Measurements from ENCODE around the gene ASB13.

The ASB13 gene

DNA sequence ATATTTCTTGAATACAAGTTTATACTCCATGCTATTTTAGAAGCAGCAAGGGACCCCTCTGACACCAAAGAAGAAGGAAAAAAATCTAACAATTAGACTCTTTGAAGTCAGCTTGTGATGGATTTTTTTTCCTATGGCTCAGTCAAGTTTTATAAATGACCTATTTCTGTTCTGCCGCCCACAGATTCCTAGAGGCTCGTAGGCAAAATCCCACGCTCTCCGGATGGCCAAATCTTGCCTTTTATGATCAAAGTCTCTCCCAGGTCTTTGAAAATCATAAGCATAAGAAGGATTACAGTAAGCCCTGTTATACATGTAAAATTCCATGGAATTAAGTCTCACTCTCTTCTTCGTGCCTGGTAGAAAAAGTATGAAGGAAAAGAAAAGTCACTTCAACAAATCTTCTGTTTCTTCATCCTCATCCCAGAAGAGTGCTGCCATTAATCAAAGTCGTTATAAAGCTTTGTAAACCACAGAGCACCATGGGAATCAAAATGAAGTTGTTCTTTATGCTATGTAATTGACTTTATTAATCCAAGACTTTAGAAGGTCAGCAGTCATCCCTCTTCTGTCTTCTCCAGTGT, 33.1 kb downstream of the ASB13 start:
- Histone ChIP-seq H3K27me3 (no peaks in the 10 kb centered on the region), H3K4me1 (no peaks in the 10 kb centered on the region), H3K9me3 (no peaks in the 10 kb centered on the region), H3K36me3 (no peaks in the 10 kb centered on the region), H3K4me3 (ENCODE audit: low read depth, low read length) (no peak overlapping the region)
- TF ChIP-seq, protein P1, sequence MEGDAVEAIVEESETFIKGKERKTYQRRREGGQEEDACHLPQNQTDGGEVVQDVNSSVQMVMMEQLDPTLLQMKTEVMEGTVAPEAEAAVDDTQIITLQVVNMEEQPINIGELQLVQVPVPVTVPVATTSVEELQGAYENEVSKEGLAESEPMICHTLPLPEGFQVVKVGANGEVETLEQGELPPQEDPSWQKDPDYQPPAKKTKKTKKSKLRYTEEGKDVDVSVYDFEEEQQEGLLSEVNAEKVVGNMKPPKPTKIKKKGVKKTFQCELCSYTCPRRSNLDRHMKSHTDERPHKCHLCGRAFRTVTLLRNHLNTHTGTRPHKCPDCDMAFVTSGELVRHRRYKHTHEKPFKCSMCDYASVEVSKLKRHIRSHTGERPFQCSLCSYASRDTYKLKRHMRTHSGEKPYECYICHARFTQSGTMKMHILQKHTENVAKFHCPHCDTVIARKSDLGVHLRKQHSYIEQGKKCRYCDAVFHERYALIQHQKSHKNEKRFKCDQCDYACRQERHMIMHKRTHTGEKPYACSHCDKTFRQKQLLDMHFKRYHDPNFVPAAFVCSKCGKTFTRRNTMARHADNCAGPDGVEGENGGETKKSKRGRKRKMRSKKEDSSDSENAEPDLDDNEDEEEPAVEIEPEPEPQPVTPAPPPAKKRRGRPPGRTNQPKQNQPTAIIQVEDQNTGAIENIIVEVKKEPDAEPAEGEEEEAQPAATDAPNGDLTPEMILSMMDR (IDR thresholded peaks at IDR 0.05; ENCODE audit: low read depth, low read length) = no peak
- DNase-seq = no peak

DNA sequence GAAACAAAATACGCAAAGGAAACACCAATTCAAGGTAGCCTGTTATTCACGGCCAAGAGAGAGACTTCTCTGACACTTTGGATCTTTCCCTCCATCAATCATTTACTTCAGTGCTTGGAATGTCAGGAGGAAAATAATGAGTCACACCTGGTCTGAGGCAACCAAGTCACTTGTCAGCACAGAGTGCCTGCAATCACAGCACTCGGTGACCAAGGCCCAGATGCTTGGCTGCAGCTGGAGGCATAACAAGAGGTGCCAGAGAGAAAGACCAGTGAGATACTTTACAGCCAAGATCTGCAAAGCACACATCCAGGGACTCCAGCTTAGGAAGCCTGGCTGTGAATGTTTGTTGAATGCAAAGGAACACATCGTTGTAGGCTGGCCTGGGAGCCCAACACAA, 33.9 kb downstream of the ASB13 start:
- Histone ChIP-seq H3K4me3 (ENCODE audit: low read depth, low read length) (no peak overlapping the region), H3K9me3 (no peaks in the 10 kb centered on the region), H3K36me3 (no peaks in the 10 kb centered on the region), H3K4me1 (no peaks in the 10 kb centered on the region), H3K27me3 (no peaks in the 10 kb centered on the region)
- no peak for DNase-seq
- TF ChIP-seq, protein P1 (IDR thresholded peaks at IDR 0.05; ENCODE audit: low read depth, low read length) = no peak

DNA sequence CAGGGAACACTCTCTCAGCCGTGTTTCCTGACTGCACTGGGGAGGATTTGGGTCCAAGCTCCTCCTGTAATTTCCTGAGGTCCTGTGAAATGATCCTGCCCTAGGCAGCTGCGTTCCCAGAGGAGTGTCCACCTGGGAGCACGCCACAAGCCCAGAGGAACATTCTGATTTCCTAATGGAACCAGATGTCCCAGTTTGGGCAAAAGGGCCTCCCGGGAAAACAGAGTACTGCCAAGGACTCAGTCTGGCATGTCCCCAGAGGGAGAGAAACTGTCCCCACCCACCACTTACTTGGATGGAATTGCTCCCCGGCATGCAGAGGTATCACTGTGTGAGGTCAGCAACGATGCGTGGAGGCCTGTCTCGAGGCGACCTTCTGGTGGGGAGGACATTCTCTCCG, 34.5 kb downstream of the ASB13 start:
- H3K36me3 ChIP-seq = no peaks in the 10 kb centered on the region
- no peaks in the 10 kb centered on the region for H3K27me3 ChIP-seq
- no peaks in the 10 kb centered on the region for H3K9me3 ChIP-seq
- H3K4me3 ChIP-seq (ENCODE audit: low read depth, low read length) = no peak overlapping the region
- DNase-seq = peak; percentile 22
- no peaks in the 10 kb centered on the region for H3K4me1 ChIP-seq
- TF ChIP-seq, protein P1 (IDR thresholded peaks at IDR 0.05; ENCODE audit: low read depth, low read length) = no peak

DNA sequence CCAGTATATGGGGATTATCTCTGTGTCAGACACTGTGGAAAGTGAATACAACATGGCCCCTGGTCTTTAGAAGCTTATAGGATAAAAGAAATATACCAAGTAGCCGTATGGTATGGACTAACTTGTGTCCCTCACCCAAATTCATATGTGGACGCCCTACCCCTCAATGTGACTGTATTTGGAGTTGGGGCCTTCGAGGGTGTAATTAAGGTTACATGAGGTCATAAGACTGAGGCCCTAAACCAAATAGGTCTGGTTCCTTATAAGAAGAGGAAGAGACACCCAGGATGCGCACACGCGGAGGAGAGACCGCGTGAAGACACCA, 36.3 kb downstream of the ASB13 start:
- Histone ChIP-seq H3K9me3 (no peaks in the 10 kb centered on the region), H3K4me3 (ENCODE audit: low read depth, low read length) (no peak overlapping the region), H3K36me3 (no peaks in the 10 kb centered on the region), H3K4me1 (no peaks in the 10 kb centered on the region), H3K27me3 (no peaks in the 10 kb centered on the region)
- TF ChIP-seq, protein P1 (IDR thresholded peaks at IDR 0.05; ENCODE audit: low read depth, low read length) = no peak
- no peak for DNase-seq

DNA sequence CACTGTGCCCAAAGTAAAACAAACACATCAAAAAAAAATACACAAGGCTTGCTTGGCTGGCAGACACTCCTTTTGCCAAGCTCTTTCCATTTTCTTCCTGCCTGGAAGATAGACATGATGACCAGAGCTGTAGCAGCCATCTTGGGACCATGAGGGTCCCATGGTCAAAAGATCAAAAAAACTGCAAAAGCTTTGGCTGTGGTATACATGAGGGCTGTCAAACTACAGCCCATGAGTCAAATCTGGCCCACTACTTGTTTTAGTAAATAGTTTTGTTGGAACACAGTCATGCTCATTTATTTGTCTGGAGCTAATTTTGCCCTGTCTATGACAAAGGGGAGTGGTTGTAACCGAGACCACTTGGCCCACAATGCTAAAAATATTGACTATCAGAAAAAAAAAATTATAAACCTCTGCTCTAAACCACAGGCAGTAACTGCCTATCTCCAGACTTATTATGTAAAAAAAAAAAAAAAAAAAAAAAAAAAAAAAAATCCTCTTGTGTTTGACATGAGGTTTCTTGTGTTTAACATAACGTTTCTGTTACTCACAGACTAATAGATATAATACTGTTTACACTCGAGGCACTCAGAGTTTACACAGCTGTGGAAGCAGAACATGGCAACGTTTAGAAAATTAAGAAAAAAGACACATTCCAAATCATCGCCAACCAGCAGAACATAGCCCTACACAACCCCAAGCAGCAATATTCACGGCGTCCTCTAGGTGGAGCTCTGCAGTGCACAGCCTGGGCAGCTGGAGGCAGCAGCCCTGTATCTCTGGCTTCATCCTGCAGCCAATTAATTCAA, 36.9 kb downstream of the ASB13 start:
- TF ChIP-seq, protein P1 (IDR thresholded peaks at IDR 0.05; ENCODE audit: low read depth, low read length) = peak; percentile 96
- peak; percentile 80 for DNase-seq
- no peak overlapping the region for H3K4me3 ChIP-seq (ENCODE audit: low read depth, low read length)

More for the DNA sequence above, 36.9 kb downstream of the ASB13 start:
- Histone ChIP-seq H3K36me3 (no peaks in the 10 kb centered on the region), H3K27me3 (no peaks in the 10 kb centered on the region), H3K9me3 (no peaks in the 10 kb centered on the region), H3K4me1 (no peaks in the 10 kb centered on the region)

All from BE2C (cell line).